Endothelial cell of umbilical vein (primary cell): ENCODE results near the gene CRHR2. TPM values are rescaled to one million over a fixed set of nuclear protein-coding genes. Genes with fewer than 3 reads are reported as not detected.

ENCODE experiments used
- BruUV-seq: library from RNA; stranded (reverse); fragments of 400-500 nt; replicated peaks from 2 replicates; lab custom pipeline; 2021; lab: Mats Ljungman, UMichigan
- CTCF ChIA-PET: fragments of 300-600, 350-600 bp; sonication (Branson Sonifier 250); formaldehyde crosslinking; loops from one replicate; lab custom pipeline; 2021; ENCODE audit warnings: antibody characterized with exemption, inconsistent platforms; lab: Charles Lee
- POLR2A ChIA-PET: fragments of 300-600, 350-600 bp; sonication (Branson Sonifier 250); formaldehyde crosslinking; loops from one replicate; lab custom pipeline; 2021; ENCODE audit warnings: antibody characterized with exemption, inconsistent platforms; lab: Charles Lee
- DNase-seq: peaks from one replicate; pipeline ENCODE4 v3.0.0-alpha.2; 2011; ENCODE audit warnings: low read depth, low spot score
- FAIRE-seq: peaks from 2 replicates; lab custom pipeline; 2011; peaks lifted over from hg19 to GRCh38; lab: Jason Lieb, UNC
- H2AFZ ChIP-seq: 2 replicates; pipeline ENCODE4 v1.6.0; 2012; ENCODE audit warnings: low read depth, low read length, control low read depth, inconsistent platforms
- H3K27ac ChIP-seq: 2 replicates; pipeline ENCODE4 v1.5.1; 2011; ENCODE audit warnings: low read depth, mild to moderate bottlenecking, control low read depth, low read length, moderate library complexity; ENCODE audit not compliant: insufficient read depth
- H3K27me3 ChIP-seq, 2 experiments: 2 replicates each; pipeline versions ENCODE4 v1.6.0 to v1.6.1; 2011; ENCODE audit warnings: low read length in 2 of 2, mixed read lengths in 1 of 2; ENCODE audit not compliant: control insufficient read depth in 2 of 2, insufficient read depth in 2 of 2
- H3K36me3 ChIP-seq, 2 experiments: 2 replicates in 1 of 2; 3 replicates in 1 of 2; pipeline ENCODE4 v1.5.1; 2011; ENCODE audit warnings: low read length in 2 of 2, mild to moderate bottlenecking in 1 of 2, moderate library complexity in 1 of 2; ENCODE audit not compliant: control insufficient read depth in 2 of 2, insufficient read depth in 2 of 2; ENCODE audit errors: extremely low read depth in 1 of 2
- H3K4me1 ChIP-seq: 3 replicates; pipeline ENCODE4 v1.5.1; 2011; ENCODE audit warnings: mild to moderate bottlenecking, low read length; ENCODE audit not compliant: control insufficient read depth, insufficient read depth; ENCODE audit errors: extremely low read depth
- H3K4me2 ChIP-seq: 2 replicates; pipeline ENCODE4 v1.6.1; 2011; ENCODE audit warnings: low read length, control low read depth, mixed read lengths; ENCODE audit not compliant: insufficient read depth
- H3K4me3 ChIP-seq, 3 experiments: fragments of 200-600 bp in 1 of 3; sonication (generic), shearing (Covaris generic) in 1 of 3; replicated peaks in 1 of 3; 2 replicates each; pipeline ENCODE4 v1.5.1; 2011 to 2016; ENCODE audit warnings: control low read depth in 3 of 3, low read length in 3 of 3, mild to moderate bottlenecking in 2 of 3, inconsistent platforms in 1 of 3, low read depth in 1 of 3, moderate library complexity in 1 of 3; ENCODE audit not compliant: insufficient read depth in 1 of 3
- H3K79me2 ChIP-seq: 2 replicates; pipeline ENCODE4 v1.6.0; 2012; ENCODE audit warnings: low read length, inconsistent platforms; ENCODE audit not compliant: control insufficient read depth, insufficient read depth
- H3K9ac ChIP-seq: replicated peaks from 2 replicates; pipeline ENCODE3; 2011; ENCODE audit warnings: low read length, control low read depth; ENCODE audit not compliant: insufficient read depth; ENCODE audit errors: extremely low read depth
- H3K9me1 ChIP-seq: replicated peaks from 3 replicates; pipeline ENCODE4 v1.6.0; 2011; ENCODE audit warnings: mild to moderate bottlenecking, low read length; ENCODE audit not compliant: control insufficient read depth, insufficient read depth; ENCODE audit errors: extremely low read depth
- H3K9me3 ChIP-seq: replicated peaks from 2 replicates; pipeline ENCODE4 v1.5.1; 2012; ENCODE audit warnings: low read length, inconsistent platforms; ENCODE audit not compliant: control insufficient read depth, insufficient read depth
- H4K20me1 ChIP-seq: replicated peaks from 2 replicates; pipeline ENCODE3; 2011; ENCODE audit warnings: mild to moderate bottlenecking, low read length; ENCODE audit not compliant: control insufficient read depth, insufficient read depth; ENCODE audit errors: extremely low read depth
- EZH2 ChIP-seq: IDR thresholded peaks from 2 replicates; pipeline ENCODE4 v1.6.1; 2012; ENCODE audit warnings: borderline replicate concordance, low read depth, mild to moderate bottlenecking, moderate library complexity, low read length, inconsistent platforms; ENCODE audit not compliant: severe bottlenecking
- FOS ChIP-seq: IDR thresholded peaks from 2 replicates; pipeline ENCODE4 v1.6.1; 2011; ENCODE audit warnings: mild to moderate bottlenecking, low read length, moderate library complexity, borderline replicate concordance; ENCODE audit not compliant: insufficient read depth
- GATA2 ChIP-seq: IDR thresholded peaks from 2 replicates; pipeline ENCODE4 v1.7.0; 2011; ENCODE audit warnings: low read depth, mild to moderate bottlenecking, moderate library complexity, mixed read lengths, low read length; ENCODE audit not compliant: insufficient read length, insufficient read depth
- JUN ChIP-seq: IDR thresholded peaks from 2 replicates; pipeline ENCODE4 v1.6.1; 2011; ENCODE audit warnings: borderline replicate concordance, low read depth; ENCODE audit not compliant: insufficient read length, insufficient read depth
- MYC ChIP-seq: IDR thresholded peaks from one replicate; pipeline ENCODE4 v1.6.1; 2011; ENCODE audit warnings: mild to moderate bottlenecking, low read depth, low read length
- POLR2AphosphoS5 ChIP-seq: IDR thresholded peaks from 2 replicates; pipeline ENCODE4 v1.6.1; 2012; ENCODE audit warnings: low read depth, mild to moderate bottlenecking, control low read depth, low read length, moderate library complexity; ENCODE audit not compliant: insufficient read depth
- dilution Hi-C: fragments of 300-500 bp; cut with MboI; formaldehyde crosslinking; loops from one replicate; pipeline ENCODE4 v1.15.0; 2019; ENCODE audit warnings: low sequenced_read_pairs; ENCODE audit not compliant: extremely low pct_ligation_motif_present
- intact Hi-C: fragments of 100-400 bp; cut with micrococcal nuclease; formaldehyde crosslinking; loops from one replicate; pipeline ENCODE4 v1.10.0; 2022
- polyA plus RNA-seq, 4 experiments: library from polyadenylated mRNA; depleted of rRNA in 3 of 4; stranded (reverse) in 3 of 4; unstranded in 1 of 4; fragments of >200 nt; gene quantifications; 2 replicates each; pipeline versions ENCODE4 v1.2.1 to v1.2.3, GENCODE V29; 2011 to 2012; ENCODE audit warnings: missing spikeins in 1 of 4
- total RNA-seq: library from RNA; stranded (reverse); gene quantifications from 2 replicates; pipeline ENCODE4 v1.2.3, GENCODE V29; 2021
- TF ChIP-seq, protein P1 (sequence below), 2 donors: IDR thresholded peaks; 1 replicate in 1 of 2; 2 replicates in 1 of 2; pipeline ENCODE4 v1.5.1; 2011; ENCODE audit warnings: low read length in 2 of 2, mild to moderate bottlenecking in 2 of 2, moderate library complexity in 2 of 2, control low read depth in 1 of 2, inconsistent platforms in 1 of 2, low read depth in 1 of 2; ENCODE audit not compliant: insufficient read depth in 1 of 2; ENCODE audit errors: extremely low read depth in 1 of 2
- TF ChIP-seq, protein P2 (sequence below): IDR thresholded peaks from 2 replicates; pipeline ENCODE4 v1.6.1; 2011; ENCODE audit not compliant: insufficient read depth, insufficient read length

Gene CRHR2
- total and polyA plus RNA-seq, 2 donors (not counting 3 experiments of a cell fraction or from before 2014, with no cell fraction given), result not detected

DNA sequence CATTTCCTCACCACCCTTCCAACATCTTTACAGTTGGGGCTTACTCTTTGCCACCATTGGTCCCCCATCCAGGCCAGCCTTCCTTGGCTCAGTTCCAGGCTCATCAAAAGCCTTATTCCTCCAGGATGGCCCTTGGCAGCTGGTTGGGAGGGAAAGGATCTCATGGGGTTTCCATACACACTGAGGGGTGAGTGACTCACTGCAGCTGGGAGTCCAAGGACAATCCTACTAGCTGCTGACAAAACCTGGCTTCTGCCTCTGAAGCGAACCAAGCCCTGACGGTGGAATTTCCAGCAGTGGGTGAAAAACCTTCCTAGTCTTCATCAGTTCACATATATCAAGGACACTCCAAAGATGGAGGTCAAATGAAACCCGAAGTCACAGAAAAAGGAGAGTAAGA is 22.9 kb downstream of the CRHR2 start:
- Histone ChIP-seq H2AFZ (no peak overlapping the region), H4K20me1 (no peaks in the 10 kb centered on the region), H3K9me3 (no peaks in the 10 kb centered on the region), H3K36me3 (no peaks in the 10 kb centered on the region), H3K4me2 (no peak overlapping the region), H3K27ac (no peak overlapping the region), H3K4me3 (no peak overlapping the region), H3K79me2 (no peaks in the 10 kb centered on the region), H3K4me1 (no peaks in the 10 kb centered on the region), H3K9me1 (no peaks in the 10 kb centered on the region), H3K9ac (no peak overlapping the region), H3K27me3 (no peaks in the 10 kb centered on the region)
- DNase-seq, result no peak
- intact Hi-C loops, result no loop called here
- ChIA-PET CTCF (interaction anchor here (0.9 kb wide), 1 partner anchor 15 kb away, joined by 3 read pairs; no protein-coding TSS in a partner anchor), POLR2A (no interaction called here)
- dilution Hi-C loops, result no loop called here
- BruUV-seq, result no TSS peak
- TF ChIP-seq, protein P1, sequence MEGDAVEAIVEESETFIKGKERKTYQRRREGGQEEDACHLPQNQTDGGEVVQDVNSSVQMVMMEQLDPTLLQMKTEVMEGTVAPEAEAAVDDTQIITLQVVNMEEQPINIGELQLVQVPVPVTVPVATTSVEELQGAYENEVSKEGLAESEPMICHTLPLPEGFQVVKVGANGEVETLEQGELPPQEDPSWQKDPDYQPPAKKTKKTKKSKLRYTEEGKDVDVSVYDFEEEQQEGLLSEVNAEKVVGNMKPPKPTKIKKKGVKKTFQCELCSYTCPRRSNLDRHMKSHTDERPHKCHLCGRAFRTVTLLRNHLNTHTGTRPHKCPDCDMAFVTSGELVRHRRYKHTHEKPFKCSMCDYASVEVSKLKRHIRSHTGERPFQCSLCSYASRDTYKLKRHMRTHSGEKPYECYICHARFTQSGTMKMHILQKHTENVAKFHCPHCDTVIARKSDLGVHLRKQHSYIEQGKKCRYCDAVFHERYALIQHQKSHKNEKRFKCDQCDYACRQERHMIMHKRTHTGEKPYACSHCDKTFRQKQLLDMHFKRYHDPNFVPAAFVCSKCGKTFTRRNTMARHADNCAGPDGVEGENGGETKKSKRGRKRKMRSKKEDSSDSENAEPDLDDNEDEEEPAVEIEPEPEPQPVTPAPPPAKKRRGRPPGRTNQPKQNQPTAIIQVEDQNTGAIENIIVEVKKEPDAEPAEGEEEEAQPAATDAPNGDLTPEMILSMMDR (IDR thresholded peaks at IDR 0.05; ENCODE audit: extremely low read depth in 1 of 2, insufficient read depth in 1 of 2, low read depth in 1 of 2, low read length in 2 of 2), result no peak
- TF ChIP-seq EZH2 (no peak), POLR2AphosphoS5 (no peak), MYC (no peak), JUN (no peak), FOS (no peak), GATA2 (no peak)
- TF ChIP-seq, protein P2, sequence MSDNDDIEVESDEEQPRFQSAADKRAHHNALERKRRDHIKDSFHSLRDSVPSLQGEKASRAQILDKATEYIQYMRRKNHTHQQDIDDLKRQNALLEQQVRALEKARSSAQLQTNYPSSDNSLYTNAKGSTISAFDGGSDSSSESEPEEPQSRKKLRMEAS, result no peak
- FAIRE-seq, result no peak
